PC-3 (cell line): ENCODE data around the gene RGS4.

Experiments
- EZH2 ChIP-seq: fragments of 300-600 bp; sonication (generic); IDR thresholded peaks from one replicate; pipeline ENCODE4 v1.6.1; 2017; ENCODE audit warnings: antibody characterized with exemption, mild to moderate bottlenecking, low read length; ENCODE audit not compliant: unreplicated experiment
- EZH2phosphoT487 ChIP-seq: fragments of 300-600 bp; sonication (generic); IDR thresholded peaks from 2 replicates; pipeline ENCODE4 v1.6.1; 2018; ENCODE audit warnings: mild to moderate bottlenecking, antibody characterized with exemption, low read length, borderline replicate concordance
- TF ChIP-seq, protein P1 (sequence below): fragments of 300-600 bp; sonication (generic); conservative IDR thresholded peaks from 2 replicates; pipeline ENCODE4 v1.5.1; 2017; ENCODE audit warnings: antibody characterized with exemption, low read depth, mild to moderate bottlenecking, low read length

DNA sequence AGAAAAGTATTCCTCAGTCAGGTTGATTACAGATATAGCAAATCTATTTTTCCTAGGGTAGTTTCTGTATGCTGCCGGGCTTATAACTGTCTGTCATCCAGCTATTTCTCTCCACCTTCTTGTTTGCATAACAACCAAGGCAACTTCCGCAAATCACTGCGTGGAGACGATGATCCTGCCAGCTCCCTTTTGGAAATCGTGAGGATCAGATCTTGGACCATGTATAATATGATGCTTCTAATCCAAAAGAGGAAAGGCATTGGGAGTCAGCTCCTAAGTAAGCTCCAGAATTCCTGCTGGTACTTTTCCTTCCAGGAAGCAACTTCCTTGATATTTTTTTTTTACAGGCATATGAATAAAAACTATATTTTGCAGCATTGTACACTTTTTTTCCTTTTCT lies 445 bp upstream of the RGS4 start:
- TF ChIP-seq, protein P1, sequence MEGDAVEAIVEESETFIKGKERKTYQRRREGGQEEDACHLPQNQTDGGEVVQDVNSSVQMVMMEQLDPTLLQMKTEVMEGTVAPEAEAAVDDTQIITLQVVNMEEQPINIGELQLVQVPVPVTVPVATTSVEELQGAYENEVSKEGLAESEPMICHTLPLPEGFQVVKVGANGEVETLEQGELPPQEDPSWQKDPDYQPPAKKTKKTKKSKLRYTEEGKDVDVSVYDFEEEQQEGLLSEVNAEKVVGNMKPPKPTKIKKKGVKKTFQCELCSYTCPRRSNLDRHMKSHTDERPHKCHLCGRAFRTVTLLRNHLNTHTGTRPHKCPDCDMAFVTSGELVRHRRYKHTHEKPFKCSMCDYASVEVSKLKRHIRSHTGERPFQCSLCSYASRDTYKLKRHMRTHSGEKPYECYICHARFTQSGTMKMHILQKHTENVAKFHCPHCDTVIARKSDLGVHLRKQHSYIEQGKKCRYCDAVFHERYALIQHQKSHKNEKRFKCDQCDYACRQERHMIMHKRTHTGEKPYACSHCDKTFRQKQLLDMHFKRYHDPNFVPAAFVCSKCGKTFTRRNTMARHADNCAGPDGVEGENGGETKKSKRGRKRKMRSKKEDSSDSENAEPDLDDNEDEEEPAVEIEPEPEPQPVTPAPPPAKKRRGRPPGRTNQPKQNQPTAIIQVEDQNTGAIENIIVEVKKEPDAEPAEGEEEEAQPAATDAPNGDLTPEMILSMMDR = no peak
- TF ChIP-seq EZH2phosphoT487 (no peak), EZH2 (no peak)
